Ureter (tissue), 1 donor: ENCODE data around the gene RAB27A. TPM values are rescaled to one million over a fixed set of nuclear protein-coding genes. Genes with fewer than 3 reads are reported as not detected.
"Not testable (repeated sequence)": the region's sequence is repeated elsewhere in the genome, so short reads cannot be mapped to it uniquely, and the experiment has no call there.

ENCODE experiments used
- DNase-seq: peaks from one replicate; pipeline ENCODE4 v3.0.0-alpha.2; 2020; ENCODE audit warnings: low spot score
- total RNA-seq: library from RNA; stranded (reverse); gene quantifications from one replicate; pipeline ENCODE4 v1.2.4, GENCODE V29; 2023
- donor health status: DM: yes; HTN: yes; CAD: no.

Gene RAB27A
- total RNA-seq: 29.0 TPM

DNA sequence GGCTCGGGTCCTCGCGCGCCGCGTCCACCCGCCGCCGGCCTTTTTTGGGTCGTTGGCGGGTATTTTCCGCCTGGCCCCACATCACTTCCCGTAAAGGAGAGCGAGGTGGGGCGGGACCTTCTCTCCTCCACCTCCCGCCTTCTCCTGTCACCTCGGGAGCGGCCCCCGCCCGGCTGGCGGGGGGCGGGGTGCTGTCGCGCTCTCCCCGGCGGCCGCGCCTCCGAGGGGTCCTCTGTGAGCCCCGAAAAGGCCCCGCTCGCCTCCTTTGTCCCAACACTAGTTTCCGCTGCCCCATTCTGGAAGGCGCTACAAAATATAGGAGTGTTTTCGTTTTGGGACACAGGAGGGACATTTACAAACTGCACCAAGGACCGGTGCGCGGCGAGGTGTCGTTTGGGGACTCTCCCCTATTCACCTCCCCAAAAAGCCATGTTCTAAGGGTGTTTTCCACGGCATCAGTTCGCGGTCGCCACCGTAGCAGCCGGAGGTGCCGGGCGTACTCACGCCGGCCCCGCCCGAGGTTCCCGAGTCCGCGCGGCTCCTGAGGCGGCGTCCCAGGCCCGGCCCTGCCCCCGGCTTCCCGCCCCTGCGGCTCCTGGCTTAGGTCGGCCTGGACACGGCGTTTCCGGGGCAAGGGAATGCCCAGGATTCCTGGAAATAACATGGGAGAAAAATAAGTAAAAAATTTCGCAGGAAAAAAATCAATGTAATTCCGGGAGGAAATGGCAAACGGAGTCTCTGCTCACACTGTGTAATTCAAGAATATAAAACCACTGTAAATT is at the start of gene RAB27A:
Gene RAB27A, minus strand, starts transcription at position 68 of the 782 bp plus-strand sequence. CDS start 54,879 bp downstream, outside the sequence.
- DNase-seq: peak; percentile 69

DNA sequence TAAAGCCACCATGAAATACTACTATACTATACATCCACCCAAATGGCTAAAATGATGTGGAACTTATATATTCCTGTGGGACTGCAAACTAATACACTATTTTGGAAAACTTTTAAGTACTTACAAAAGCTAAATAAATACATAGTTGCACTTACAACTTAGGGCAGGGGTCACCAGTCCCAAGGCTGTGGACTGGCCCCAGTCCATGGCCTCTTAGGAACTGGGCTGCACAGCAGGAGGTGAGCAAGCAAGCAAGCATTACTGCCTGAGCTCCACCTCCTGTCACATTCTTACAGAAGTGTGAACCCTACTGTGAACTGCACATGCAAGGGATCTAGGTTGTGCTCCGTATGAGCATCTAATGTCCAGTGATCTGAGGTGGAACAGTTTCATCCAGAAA is 47.5 kb upstream of the RAB27A start:
- no peak for DNase-seq

DNA sequence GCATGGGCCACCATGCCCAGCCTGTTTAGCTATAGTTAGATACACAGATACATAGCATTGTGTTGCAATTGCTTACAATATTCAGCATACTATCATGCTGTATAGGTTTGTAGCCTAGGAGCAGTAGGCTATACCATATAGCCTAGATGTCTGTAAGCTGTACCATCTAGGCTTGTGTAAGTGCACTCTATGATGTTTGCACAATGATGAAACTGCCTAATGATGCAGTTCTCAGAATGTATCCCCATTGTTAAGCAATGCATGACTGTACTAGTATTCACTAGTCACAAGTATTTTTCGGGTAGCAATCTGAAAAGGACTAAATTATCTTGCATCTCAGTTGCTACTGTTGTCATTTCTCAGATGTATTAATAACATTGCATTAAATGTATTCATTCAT is 45.4 kb upstream of the RAB27A start:
- no peak for DNase-seq

DNA sequence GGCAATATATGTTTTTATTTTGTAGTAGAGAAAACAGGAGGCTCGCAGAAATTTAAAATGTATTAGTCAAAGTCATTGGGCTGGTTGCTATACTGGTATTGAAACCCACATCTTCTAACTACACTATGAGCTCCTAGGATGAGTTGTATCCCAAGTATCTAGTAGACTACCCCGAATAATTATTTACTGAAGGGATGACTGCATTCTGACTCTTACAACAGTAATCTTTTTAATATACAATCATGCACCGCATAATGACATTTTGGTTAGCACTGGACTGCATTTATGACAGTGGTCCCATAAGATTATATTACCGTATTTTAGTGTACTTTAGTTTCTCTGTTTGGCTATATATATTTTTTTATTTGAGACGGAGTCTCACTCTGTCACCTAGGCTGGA is 44.8 kb upstream of the RAB27A start:
- no peak for DNase-seq

DNA sequence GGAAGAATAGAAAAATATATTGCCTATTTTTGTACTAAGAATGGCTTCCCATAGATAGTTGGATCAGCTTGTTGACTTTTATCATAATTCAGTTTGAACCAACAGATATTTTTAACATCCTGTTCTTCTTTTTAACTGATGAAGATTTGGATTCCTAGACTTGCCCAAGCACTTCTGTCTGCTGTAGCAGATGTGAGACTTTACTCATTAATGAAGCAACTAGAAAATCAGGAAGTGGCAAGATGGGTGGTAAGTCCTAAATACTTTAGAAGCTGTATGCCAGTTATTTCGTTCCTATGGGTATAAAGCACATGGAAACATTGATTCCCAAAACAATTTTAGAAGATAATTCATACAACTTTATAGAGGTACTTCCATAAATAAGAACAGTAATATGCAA is 37.8 kb upstream of the RAB27A start:
- no peak for DNase-seq

DNA sequence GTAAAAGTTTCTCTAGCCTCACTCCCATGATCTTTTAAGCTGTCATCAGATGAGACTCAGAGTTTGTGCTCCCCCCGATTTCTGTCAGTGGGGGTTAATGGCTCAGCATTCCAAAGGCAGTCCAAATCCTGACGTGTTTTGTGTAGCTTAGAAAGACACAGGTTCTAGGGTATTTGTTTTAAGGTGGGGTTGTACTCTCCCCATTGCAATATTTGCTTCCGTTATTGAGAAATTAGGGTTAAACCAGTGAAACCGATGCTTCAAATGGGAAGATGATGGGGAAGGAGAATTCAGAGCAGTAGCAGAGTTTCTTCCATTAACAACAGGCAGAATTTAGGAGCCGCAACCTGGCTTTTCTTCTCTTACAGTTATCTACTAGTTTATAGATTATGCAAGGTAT is 32.9 kb upstream of the RAB27A start:
- no peak for DNase-seq

DNA sequence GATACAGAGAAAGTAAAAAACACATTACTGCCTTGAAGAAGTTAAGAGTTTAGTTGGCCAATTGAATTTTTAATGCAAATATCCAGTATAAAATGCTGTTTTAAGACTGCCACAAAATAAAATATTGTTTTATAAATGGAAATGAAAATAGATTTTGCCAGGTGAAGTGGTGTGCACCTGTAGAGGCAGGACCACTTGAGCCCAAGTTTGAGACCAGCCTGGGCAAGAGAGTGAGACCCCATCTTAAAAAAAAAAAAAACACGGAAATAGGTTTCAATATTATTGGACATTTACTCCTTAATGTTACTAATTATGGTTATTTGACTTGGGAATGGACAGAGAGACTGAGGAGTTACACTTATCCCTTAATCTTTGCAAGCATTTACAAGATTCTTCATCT is 31.4 kb upstream of the RAB27A start:
- DNase-seq: no peak

DNA sequence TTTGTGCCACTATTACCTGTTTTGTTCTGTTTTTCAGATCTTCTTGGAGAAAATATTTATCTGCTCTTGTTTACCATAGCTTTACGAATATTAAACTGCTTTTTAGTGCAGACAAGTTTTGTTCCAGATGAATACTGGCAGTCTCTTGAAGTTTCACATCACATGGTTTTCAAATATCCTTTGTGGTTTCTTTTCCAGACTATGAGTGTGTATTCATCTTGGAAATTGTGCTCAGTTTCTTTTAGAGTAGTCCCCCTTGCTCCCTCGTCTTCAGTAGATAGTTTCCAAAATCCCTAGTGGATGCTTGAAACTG is 30.6 kb upstream of the RAB27A start:
- no peak for DNase-seq

DNA sequence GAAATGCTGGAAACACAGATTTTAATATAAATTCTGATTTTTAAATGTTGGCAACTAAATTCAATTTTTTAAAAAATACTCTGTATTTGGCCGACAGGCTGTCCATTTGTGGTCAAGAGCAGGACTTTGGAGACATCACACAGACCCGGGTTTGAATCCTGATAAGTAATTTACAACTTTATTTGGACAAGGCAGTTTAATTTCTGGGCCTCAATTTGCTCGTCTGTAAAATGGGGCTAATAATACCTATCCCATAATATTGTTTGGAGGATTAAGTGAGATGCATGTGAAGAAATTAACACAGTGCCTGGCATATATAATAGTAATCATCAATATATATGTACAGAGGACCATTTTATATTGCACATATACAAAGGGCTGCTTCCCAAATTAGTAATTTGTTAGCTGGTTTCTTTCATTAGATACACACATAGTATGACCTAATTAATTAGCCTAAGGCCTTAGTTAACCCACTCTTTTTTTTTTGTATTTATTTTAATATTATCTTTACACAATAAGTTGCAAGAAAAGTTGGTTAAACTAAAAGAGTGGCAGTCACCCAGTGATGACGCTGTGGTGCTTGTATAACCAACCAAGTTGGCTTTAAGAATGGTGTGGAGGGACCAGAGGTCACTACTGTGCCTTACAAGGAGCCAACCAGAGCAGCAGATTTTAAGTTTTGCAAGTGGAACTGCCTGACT is 30.1 kb upstream of the RAB27A start:
- DNase-seq: no peak

DNA sequence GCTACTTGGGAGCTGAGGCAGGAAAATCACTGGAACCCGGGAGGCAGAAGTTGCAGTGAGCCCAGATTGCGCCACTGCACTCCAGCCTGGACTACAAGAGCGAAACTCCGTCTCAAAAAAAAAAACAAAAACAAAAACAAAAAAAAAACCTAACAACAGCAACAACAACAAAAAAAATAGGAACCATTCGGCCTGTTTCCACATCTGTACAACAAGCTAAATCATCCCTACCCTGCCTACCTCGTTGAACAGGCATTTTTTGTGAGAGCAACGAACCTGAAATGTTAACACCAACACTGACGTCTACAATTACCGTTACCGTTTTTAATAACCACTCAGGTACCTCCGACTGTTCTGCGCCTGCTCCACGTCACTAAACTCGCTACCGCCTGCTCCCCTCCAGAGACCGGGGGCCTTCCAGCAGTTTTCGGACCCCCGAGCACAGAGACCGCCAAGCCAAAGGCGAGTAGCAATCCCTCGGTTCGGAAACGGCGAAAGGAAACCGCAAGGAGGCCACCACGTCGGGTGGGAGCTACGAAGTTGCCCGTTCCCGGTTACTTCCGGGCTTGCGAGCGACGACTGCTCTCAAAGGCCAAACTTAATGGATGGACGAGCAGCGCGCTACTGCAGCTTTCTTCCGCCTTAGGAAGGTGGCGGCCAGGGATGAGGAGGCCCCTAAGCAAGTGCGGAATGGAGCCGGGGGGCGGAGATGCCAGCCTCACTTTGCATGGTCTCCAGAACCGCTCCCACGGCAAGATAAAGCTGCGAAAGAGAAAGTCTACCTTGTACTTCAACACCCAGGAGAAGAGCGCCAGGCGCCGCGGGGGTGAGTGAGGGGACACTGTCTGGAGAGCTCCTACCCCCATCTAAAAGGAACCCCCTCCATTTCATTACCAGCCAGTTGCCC is 29.2 kb upstream of the RAB27A start, which contains the start of the genes PIGB and PIGBOS1:
Gene PIGB, plus strand, starts transcription at position 635 of the 907 bp plus-strand sequence. Its CDS starts 29 bp downstream, at position 664.
Gene PIGBOS1, minus strand, starts transcription at position 536 of the 907 bp plus-strand sequence. CDS start 1,331 bp downstream, outside the sequence.
- peak; percentile 83 for DNase-seq

DNA sequence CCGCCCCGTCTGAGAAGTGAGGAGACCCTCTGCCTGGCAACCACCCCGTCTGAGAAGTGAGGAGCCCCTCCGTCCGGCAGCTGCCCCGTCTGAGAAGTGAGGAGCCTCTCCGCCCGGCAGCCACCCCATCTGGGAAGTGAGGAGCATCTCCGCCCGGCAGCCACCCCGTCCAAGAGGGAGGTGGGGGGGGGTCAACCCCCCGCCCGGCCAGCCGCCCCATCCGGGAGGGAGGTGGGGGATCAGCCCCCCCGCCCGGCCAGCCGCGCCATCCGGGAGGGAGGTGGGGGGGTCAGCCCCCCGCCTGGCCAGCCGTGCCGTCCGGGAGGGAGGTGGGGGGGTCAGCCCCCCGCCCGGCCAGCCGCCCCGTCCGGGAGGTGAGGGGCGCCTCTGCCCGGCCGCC is 13.2 kb upstream of the RAB27A start:
- not testable (repeated sequence) for DNase-seq

DNA sequence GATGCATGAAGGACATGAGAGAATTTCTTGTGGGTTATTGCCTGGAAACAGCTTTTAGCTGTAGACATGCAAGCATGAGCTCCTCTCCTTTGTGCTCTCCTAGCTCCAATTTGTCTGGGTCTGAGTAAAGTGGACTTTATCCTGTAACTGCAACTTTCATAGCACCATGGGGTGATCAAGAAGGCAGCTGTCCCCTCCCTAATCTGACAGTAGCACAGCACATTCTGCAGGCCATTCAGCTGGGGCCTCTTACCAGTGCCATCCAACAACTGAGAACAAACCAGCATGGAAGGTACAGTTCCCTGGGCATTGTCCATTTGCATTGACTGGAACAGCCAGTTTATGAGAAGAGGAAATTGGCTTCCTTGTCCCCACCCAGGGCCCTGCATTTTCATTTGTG is 7.7 kb upstream of the RAB27A start:
- DNase-seq: no peak

DNA sequence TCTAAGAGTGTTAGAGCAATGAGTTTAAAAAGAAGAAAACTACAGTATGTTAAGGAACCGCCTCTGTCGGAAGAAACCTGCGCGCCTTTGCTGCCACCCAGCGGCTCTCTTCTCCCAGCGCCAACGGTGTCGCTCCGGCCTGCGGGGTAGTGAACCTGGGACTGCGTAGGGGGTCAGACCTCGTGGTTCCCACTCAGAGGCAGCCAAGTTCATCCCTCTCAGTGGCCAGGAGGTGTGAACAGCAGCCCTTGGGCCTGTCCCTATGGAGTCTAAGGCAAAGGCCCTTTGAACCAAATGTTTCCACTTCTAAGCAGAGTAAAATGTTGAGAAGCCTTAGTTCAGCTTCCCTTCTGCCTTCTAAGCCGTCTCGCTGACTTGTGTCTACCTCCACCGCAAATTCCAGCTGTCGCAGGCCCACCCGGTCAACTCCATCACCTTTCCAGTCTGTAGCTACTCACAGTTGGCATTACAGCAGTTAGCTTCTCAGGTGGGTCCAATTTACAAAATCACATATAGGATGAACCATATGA is 980 bp upstream of the RAB27A start:
- peak; percentile 85 for DNase-seq

DNA sequence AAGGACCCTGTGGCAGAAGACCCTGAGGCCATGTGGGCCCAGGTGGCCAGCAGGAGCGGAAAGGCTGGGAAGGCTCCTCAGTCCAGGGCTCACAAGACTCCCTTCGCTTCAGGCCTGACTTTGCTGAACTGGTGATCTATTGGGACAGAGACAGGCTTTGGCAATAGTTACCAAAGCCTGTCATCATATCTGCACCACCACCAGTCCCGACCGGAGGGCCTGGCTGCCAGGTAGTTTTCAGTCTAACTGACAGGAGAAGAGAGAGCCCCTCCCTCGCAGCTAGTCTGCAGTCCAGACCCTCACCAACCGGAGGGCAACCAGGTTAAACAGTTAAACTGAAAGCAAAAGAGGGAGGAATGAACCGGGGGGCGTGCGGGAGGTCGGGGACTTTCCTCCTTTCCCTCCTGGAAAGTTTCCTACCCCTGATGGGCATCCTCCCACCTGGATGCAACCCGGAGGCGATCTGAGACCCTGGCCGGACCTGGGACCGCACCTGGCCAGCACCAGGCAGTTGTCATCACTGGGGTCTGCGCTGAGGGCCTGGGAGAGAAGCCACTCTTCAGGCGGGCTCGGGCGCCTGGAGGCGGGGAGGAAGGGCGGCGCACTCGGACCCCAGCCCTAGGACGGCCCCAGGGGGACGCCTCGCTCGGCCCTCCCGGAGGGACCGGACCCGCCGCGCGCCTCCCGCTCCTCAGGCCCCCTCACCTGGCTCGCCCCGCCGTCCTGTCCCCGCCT is 435 bp downstream of the RAB27A start:
- DNase-seq: no peak

DNA sequence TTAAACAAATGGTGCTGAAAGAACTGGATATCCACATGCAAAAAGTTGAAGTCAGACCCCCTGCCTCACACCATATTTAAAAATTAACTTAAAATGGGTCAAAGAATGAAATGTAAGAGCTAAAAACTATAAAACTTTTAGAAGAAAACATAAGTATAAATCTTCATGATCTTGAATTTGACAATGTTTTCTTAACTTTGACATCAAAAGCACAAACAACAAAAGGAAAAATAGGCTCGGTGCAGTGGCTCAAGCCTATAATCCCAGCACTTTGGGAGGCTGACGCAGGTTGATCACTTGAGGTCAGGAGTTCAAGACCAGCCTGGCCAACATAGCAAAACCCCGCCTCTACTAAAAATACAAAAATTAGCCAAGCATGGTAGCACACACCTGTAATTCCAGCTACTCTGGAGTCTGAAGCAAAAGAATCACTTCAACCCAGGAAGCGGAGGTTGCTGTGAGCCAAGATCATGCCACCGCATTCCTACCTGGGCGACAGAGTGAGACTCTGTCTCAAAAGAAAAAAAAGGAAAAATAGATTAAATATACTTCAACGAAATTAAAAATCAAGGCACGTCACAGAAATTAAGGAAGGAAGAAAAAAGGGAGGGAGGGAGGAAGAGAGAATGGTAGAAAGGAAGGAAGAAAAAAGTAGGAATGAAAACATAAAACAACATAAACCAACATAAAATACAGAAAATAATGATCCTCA is 1.5 kb downstream of the RAB27A start:
- DNase-seq: no peak

DNA sequence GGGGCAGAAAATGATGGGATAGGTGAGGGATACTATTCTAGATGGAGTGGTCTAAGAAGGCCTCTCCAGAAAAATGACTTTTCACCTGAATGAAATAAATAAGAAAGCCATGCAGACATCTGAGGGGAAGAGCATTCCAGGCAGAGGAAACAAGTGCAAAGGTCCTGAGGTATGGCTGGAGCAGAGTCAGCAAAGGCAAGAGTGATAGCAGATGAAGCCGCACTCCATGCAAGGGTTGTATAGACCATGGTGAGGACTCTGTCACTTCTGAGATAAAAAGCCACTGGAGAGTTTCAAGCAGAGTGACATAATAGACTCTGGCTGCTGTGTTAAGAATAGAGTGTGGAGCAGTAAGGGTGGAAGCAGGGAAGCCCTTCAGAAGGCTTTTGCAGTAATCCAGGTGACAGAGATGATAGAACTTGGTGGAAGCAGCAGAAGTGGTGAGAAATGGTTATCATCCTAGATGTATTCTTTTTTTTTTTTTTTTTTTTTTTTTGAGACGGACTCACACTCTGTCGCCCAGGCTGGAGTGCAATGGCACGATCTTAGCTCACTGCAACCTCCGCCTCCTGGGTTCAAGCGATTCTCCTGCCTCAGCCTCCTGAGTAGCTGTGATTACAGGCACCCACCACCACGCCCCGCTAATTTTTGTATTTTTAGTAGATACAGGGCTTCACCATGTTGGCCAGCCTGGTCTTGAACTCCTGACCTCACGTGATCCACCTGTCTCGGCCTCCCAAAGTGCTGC is 3.0 kb downstream of the RAB27A start:
- not testable (repeated sequence) for DNase-seq

DNA sequence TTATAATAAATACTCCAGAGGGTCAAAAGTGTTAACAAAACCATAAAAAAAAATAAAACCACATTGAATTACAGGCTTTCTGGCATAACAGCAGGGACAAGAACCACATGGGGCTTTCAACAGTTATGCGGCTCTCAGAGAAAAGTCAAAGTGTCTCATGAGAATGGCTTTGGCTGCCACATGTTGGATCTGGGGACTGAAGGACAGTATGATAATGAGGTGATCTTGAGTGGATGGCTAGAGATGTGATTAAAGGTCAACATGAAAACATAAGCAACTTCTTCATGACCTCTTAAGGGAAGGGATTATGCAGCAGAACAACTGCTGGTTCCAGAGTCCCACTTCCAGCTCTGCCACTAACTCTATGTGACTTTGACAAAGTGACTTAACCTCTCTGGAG is 5.2 kb downstream of the RAB27A start:
- DNase-seq: no peak

DNA sequence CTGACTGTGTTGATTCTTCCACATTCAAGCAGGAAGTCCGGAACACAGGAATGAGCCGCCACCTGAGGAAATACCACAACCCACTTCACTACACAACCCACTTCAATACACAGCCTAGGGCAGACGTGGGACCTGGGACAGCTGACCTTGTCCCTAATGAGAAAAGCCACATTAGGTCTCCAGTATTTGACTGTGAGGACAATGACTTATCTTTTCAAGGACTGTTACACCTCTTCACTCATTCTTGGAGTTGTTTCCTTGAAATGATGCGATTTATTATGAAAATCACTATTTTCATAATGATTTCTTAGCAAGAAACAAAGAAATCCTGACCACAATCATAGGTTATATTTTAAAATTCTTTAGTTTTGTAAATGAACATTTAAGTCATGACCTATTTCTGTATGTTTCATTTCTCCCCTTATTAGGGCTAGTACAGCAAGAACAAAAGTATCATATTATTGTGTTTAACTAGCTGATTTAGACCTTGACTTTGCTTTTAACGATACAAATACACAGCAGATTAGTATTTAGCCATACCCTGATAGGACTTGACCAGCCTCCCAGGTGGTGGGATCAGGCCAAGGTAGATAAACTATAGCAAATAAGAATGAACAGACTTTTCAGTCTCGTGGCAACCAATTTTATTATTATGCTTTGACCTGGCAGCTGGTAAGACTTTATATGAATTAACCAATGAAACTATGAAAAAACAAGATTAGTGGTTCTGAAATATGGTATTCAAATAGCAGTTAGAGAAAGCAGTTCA is 6.0 kb downstream of the RAB27A start:
- DNase-seq: no peak

DNA sequence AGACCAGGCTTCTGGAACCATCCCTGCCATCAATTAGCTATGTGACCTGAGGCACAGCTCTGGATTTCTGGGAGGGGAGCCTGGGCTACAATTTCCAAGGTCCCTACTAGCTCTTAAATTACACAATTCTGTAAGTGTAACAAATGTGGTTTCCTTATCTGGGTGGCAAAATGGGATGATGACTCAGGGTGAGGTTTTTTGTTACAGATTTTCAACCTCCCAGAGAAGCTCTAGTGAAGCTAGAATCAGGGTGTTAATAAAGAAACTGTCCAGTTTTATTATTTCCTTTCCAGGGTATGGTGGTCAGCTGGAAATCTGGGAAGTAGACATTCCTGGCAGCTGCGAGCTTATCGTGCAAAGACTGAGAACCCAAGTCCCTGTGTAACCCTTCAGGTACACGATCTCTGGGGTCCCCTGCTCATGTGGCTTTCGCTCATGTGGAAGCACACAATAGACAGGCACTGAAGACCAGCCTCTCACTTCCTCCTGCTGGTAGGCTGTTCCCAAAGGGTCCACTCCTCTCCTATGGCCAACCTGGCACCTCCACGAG is 7.3 kb downstream of the RAB27A start:
- no peak for DNase-seq
